CD14-positive monocyte (primary cell): ENCODE measurements around the gene EXOC6. TPM values are rescaled to one million over a fixed set of nuclear protein-coding genes. Genes with fewer than 3 reads are reported as not detected.

Experiments
- DNase-seq, 3 donors: peaks; one replicate each; pipeline ENCODE4 v3.0.0-alpha.2; 2011 to 2022
- H2AFZ ChIP-seq: 2 replicates; pipeline ENCODE4 v1.6.0; 2012; ENCODE audit warnings: mild to moderate bottlenecking, low read depth, low read length, inconsistent platforms; ENCODE audit not compliant: insufficient read depth, poor library complexity, severe bottlenecking
- H3K27ac ChIP-seq, 2 donors: 1 replicate in 1 of 2; 2 replicates in 1 of 2; pipeline ENCODE4 v1.5.1; 2012 to 2013; ENCODE audit warnings: low read length in 2 of 2, control low read depth in 1 of 2, inconsistent platforms in 1 of 2, low read depth in 1 of 2, mild to moderate bottlenecking in 1 of 2
- H3K27me3 ChIP-seq, 2 donors: one replicate each; pipeline versions ENCODE4 v1.6.0 to v1.6.1; 2011 to 2013; ENCODE audit warnings: low read length in 2 of 2; ENCODE audit not compliant: control insufficient read depth in 2 of 2, insufficient read depth in 2 of 2
- H3K36me3 ChIP-seq, 2 donors: replicated peaks in 1 of 2; 1 replicate in 1 of 2; 2 replicates in 1 of 2; pipeline versions ENCODE4 v1.5.1 to v1.6.1; 2012 to 2013; ENCODE audit warnings: low read length in 2 of 2, control low read depth in 1 of 2, inconsistent platforms in 1 of 2, mild to moderate bottlenecking in 1 of 2; ENCODE audit not compliant: insufficient read depth in 2 of 2, control insufficient read depth in 1 of 2
- H3K4me1 ChIP-seq, 2 donors: 1 replicate in 1 of 2; 2 replicates in 1 of 2; pipeline versions ENCODE4 v1.5.1 to v1.6.1; 2012 to 2013; ENCODE audit warnings: low read length in 2 of 2, control low read depth in 1 of 2, inconsistent platforms in 1 of 2, mild to moderate bottlenecking in 1 of 2, moderate library complexity in 1 of 2; ENCODE audit not compliant: insufficient read depth in 2 of 2, control insufficient read depth in 1 of 2
- H3K4me2 ChIP-seq: replicated peaks from 2 replicates; pipeline ENCODE3; 2012; ENCODE audit warnings: low read length, moderate library complexity, mild to moderate bottlenecking; ENCODE audit not compliant: poor library complexity, severe bottlenecking; ENCODE audit errors: extremely low read depth
- H3K4me3 ChIP-seq, 3 experiments: fragments of 200-600 bp in 1 of 3; sonication (generic) in 1 of 3; replicated peaks in 1 of 3; 1 replicate in 2 of 3; 2 replicates in 1 of 3; pipeline ENCODE4 v1.5.1; 2011 to 2013; ENCODE audit warnings: low read length in 3 of 3, mild to moderate bottlenecking in 3 of 3, control low read depth in 2 of 3, low read depth in 2 of 3, inconsistent platforms in 1 of 3, moderate library complexity in 1 of 3
- H3K79me2 ChIP-seq: 2 replicates; pipeline ENCODE4 v1.6.0; 2012; ENCODE audit warnings: mild to moderate bottlenecking, control low read depth, inconsistent platforms, low read length, moderate library complexity; ENCODE audit not compliant: insufficient read depth
- H3K9ac ChIP-seq: 2 replicates; pipeline ENCODE4 v1.6.0; 2017; ENCODE audit warnings: low read length, mild to moderate bottlenecking; ENCODE audit not compliant: insufficient read depth, poor library complexity, severe bottlenecking
- H3K9me3 ChIP-seq, 2 donors: replicated peaks in 1 of 2; 1 replicate in 1 of 2; 2 replicates in 1 of 2; pipeline versions ENCODE4 v1.5.1 to v1.6.1; 2012 to 2013; ENCODE audit warnings: low read length in 2 of 2, control low read depth in 1 of 2; ENCODE audit not compliant: control insufficient read depth in 1 of 2, insufficient read depth in 1 of 2
- H4K20me1 ChIP-seq: 2 replicates; pipeline ENCODE4 v1.6.0; 2012; ENCODE audit warnings: mild to moderate bottlenecking, low read length, control low read depth, moderate library complexity; ENCODE audit not compliant: insufficient read depth
- H3K27ac Mint-ChIP-seq, 7 donors: one replicate each; pipeline ENCODE4 v1.8.0; 2020; ENCODE audit warnings: mild to moderate bottlenecking in 7 of 7, mixed read lengths in 7 of 7, moderate library complexity in 6 of 7, inconsistent platforms in 2 of 7
- H3K27me3 Mint-ChIP-seq, 3 donors: one replicate each; pipeline ENCODE4 v1.8.0; 2021 to 2022; ENCODE audit warnings: low read depth in 3 of 3, mild to moderate bottlenecking in 3 of 3, mixed read lengths in 3 of 3, moderate library complexity in 3 of 3, inconsistent platforms in 1 of 3
- H3K36me3 Mint-ChIP-seq, 2 donors: one replicate each; pipeline ENCODE4 v1.8.0; 2020; ENCODE audit warnings: mixed read lengths in 2 of 2, inconsistent platforms in 1 of 2, mild to moderate bottlenecking in 1 of 2
- H3K4me1 Mint-ChIP-seq: one replicate; pipeline ENCODE4 v1.8.0; 2020; ENCODE audit warnings: mild to moderate bottlenecking, mixed read lengths
- H3K4me3 Mint-ChIP-seq, 2 donors: one replicate each; pipeline ENCODE4 v1.8.0; 2020; ENCODE audit warnings: mild to moderate bottlenecking in 2 of 2, mixed read lengths in 2 of 2, moderate library complexity in 1 of 2
- H3K9me3 Mint-ChIP-seq, 7 donors: one replicate each; pipeline ENCODE4 v1.8.0; 2020 to 2022; ENCODE audit warnings: mixed read lengths in 7 of 7, mild to moderate bottlenecking in 6 of 7, moderate library complexity in 6 of 7, inconsistent platforms in 2 of 7
- CTCF ChIP-seq: fragments of 200-600 bp; IDR thresholded peaks from one replicate; pipeline ENCODE4 v1.8.0; 2022; ENCODE audit warnings: antibody characterized with exemption, mild to moderate bottlenecking
- WGBS: methylation state at CpG from one replicate; pipeline ENCODE4 v1.1.5; 2013; ENCODE audit warnings: missing lambda C conversion rate; ENCODE audit not compliant: insufficient coverage; 5-methylcytosine and 5-hydroxymethylcytosine counted together
- intact Hi-C, 2 donors: fragments of 100-400 bp; cut with micrococcal nuclease; formaldehyde crosslinking; loops; one replicate each; pipeline versions ENCODE4 v1.15.0 to v1.15.1; 2023
- polyA plus RNA-seq, 3 donors: library from polyadenylated mRNA; depleted of rRNA in 1 of 3; unstranded in 2 of 3; stranded (reverse) in 1 of 3; fragments of 300-500 nt in 2 of 3; fragments of >200 nt in 1 of 3; fragmentation: Illumina TruSeq in 2 of 3; gene quantifications; 1 replicate in 2 of 3; 2 replicates in 1 of 3; pipeline ENCODE4 v1.2.3, GENCODE V29; 2012 to 2021

EXOC6 gene
- polyA plus RNA-seq, 3 donors, result 7.5 to 9.6 (median 8.3) TPM

GRCh38 chr10:92822060-92822634 is 26.2 kb upstream of the EXOC6 start:
- peak overlapping the region in 1 of 2 donors; percentile 13 for H3K4me3 Mint-ChIP-seq
- Histone ChIP-seq H3K4me2 (peak overlapping the region; percentile 57), H3K79me2 (no peaks in the 10 kb centered on the region), H4K20me1 (no peaks in the 10 kb centered on the region), H3K27ac (peak overlapping the region in 1 of 2 donors; percentile 75), H3K9ac (no peak overlapping the region), H3K4me1 (peaks cover 21 to 23% of the 10 kb centered on the region in 2 donors), H3K27me3 (no peaks in the 10 kb centered on the region), H2AFZ (peak overlapping the region; percentile 45), H3K36me3 (no peaks in the 10 kb centered on the region), H3K9me3 (no peaks in the 10 kb centered on the region), H3K4me3 (peak overlapping the region in 1 of 3 experiments; percentile 53)
- H3K27me3 Mint-ChIP-seq, result peaks cover 0 to 7% (median 1%) of the 10 kb centered on the region in 3 donors
- H3K27ac Mint-ChIP-seq, result peak overlapping the region; percentile 25 to 83 (median 82)
- WGBS, result 7% methylated on average over 2 of the region's 6 CpGs
- intact Hi-C loops, result no loop called here
- peaks cover 0 to 3% (median 0%) of the 10 kb centered on the region in 7 donors for H3K9me3 Mint-ChIP-seq
- no peak for TF ChIP-seq CTCF
- peaks cover 33% of the 10 kb centered on the region for H3K4me1 Mint-ChIP-seq
- no peaks in the 10 kb centered on the region for H3K36me3 Mint-ChIP-seq
- peak; percentile 33 to 82 (median 61) for DNase-seq

GRCh38 chr10:92822964-92823363 is 25.4 kb upstream of the EXOC6 start:
- H3K4me2 ChIP-seq, result no peak overlapping the region
- Mint-ChIP-seq H3K36me3 (no peaks in the 10 kb centered on the region), H3K27ac (peak overlapping the region in 4 of 7 donors; percentile 27 to 76 (median 34)), H3K4me3 (peak overlapping the region in 1 of 2 donors; percentile 76), H3K4me1 (peaks cover 33% of the 10 kb centered on the region), H3K9me3 (peaks cover 0 to 3% (median 0%) of the 10 kb centered on the region in 7 donors), H3K27me3 (peaks cover 0 to 7% (median 1%) of the 10 kb centered on the region in 3 donors)
- H3K4me3 ChIP-seq, result no peak overlapping the region
- intact Hi-C loops, result no loop called here
- peak; percentile 12 to 33 (median 24) for DNase-seq
- no peak overlapping the region for H3K27ac ChIP-seq
- H4K20me1 ChIP-seq, result no peaks in the 10 kb centered on the region
- peak; percentile 33 for TF ChIP-seq CTCF
- peaks cover 21 to 23% of the 10 kb centered on the region in 2 donors for H3K4me1 ChIP-seq
- H3K79me2 ChIP-seq, result no peaks in the 10 kb centered on the region
- H2AFZ ChIP-seq, result no peak overlapping the region
- no peak overlapping the region for H3K9ac ChIP-seq
- no peaks in the 10 kb centered on the region for H3K27me3 ChIP-seq
- H3K9me3 ChIP-seq, result no peaks in the 10 kb centered on the region
- 60% methylated on average over 3 of the region's 9 CpGs for WGBS
- no peaks in the 10 kb centered on the region for H3K36me3 ChIP-seq
